ENCODE data around the gene TBCEL.
A peak's percentile ranks its signal among the peaks of the same experiment; 100 is the strongest.

The TBCEL gene

GRCh38 chr11:121067962-121068647, 44.2 kb downstream of the TBCEL start:
- Histone ChIP-seq H3K27ac (replicated peaks) (no peak overlapping the region), H3K27me3 (ENCODE audit: insufficient read depth, poor library complexity, severe bottlenecking) (no peaks in the 10 kb centered on the region), H3K4me3 (replicated peaks; ENCODE audit: insufficient read depth, low read length) (no peak overlapping the region)
- TF ChIP-seq, protein P1, sequence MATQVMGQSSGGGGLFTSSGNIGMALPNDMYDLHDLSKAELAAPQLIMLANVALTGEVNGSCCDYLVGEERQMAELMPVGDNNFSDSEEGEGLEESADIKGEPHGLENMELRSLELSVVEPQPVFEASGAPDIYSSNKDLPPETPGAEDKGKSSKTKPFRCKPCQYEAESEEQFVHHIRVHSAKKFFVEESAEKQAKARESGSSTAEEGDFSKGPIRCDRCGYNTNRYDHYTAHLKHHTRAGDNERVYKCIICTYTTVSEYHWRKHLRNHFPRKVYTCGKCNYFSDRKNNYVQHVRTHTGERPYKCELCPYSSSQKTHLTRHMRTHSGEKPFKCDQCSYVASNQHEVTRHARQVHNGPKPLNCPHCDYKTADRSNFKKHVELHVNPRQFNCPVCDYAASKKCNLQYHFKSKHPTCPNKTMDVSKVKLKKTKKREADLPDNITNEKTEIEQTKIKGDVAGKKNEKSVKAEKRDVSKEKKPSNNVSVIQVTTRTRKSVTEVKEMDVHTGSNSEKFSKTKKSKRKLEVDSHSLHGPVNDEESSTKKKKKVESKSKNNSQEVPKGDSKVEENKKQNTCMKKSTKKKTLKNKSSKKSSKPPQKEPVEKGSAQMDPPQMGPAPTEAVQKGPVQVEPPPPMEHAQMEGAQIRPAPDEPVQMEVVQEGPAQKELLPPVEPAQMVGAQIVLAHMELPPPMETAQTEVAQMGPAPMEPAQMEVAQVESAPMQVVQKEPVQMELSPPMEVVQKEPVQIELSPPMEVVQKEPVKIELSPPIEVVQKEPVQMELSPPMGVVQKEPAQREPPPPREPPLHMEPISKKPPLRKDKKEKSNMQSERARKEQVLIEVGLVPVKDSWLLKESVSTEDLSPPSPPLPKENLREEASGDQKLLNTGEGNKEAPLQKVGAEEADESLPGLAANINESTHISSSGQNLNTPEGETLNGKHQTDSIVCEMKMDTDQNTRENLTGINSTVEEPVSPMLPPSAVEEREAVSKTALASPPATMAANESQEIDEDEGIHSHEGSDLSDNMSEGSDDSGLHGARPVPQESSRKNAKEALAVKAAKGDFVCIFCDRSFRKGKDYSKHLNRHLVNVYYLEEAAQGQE (IDR thresholded peaks at IDR 0.05; ENCODE audit: insufficient replicate concordance, low read depth), result no peak
- TF ChIP-seq SPI1 (IDR thresholded peaks at IDR 0.05; ENCODE audit: borderline replicate concordance, low read depth), result no peak
- DNase-seq (ENCODE audit: low read depth in 1 of 2, low spot score in 1 of 2), result no peak

- TF ChIP-seq, protein P2, sequence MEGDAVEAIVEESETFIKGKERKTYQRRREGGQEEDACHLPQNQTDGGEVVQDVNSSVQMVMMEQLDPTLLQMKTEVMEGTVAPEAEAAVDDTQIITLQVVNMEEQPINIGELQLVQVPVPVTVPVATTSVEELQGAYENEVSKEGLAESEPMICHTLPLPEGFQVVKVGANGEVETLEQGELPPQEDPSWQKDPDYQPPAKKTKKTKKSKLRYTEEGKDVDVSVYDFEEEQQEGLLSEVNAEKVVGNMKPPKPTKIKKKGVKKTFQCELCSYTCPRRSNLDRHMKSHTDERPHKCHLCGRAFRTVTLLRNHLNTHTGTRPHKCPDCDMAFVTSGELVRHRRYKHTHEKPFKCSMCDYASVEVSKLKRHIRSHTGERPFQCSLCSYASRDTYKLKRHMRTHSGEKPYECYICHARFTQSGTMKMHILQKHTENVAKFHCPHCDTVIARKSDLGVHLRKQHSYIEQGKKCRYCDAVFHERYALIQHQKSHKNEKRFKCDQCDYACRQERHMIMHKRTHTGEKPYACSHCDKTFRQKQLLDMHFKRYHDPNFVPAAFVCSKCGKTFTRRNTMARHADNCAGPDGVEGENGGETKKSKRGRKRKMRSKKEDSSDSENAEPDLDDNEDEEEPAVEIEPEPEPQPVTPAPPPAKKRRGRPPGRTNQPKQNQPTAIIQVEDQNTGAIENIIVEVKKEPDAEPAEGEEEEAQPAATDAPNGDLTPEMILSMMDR (IDR thresholded peaks at IDR 0.05; ENCODE audit: insufficient read depth, low read length), result no peak
- TF ChIP-seq GABPA (IDR thresholded peaks at IDR 0.05; ENCODE audit: low read depth), result no peak
- DNase-seq (ENCODE audit: low read depth in 1 of 2, low spot score in 1 of 2), result no peak
- Histone ChIP-seq H3K27ac (replicated peaks) (no peak overlapping the region), H3K27me3 (ENCODE audit: insufficient read depth, poor library complexity, severe bottlenecking) (no peaks in the 10 kb centered on the region), H3K4me3 (replicated peaks; ENCODE audit: insufficient read depth, low read length) (no peak overlapping the region)
Observed at GRCh38 chr11:121068787-121069186, 44.9 kb downstream of the TBCEL start.

- Histone ChIP-seq H3K27ac (replicated peaks) (no peak overlapping the region), H3K4me3 (replicated peaks; ENCODE audit: insufficient read depth, low read length) (no peak overlapping the region), H3K27me3 (ENCODE audit: insufficient read depth, poor library complexity, severe bottlenecking) (no peaks in the 10 kb centered on the region)
- TF ChIP-seq SPI1 (IDR thresholded peaks at IDR 0.05; ENCODE audit: borderline replicate concordance, low read depth) (peak; percentile 48; the same call in 1 of the 2 replicates), POLR2AphosphoS5 (IDR thresholded peaks at IDR 0.05; ENCODE audit: low read depth) (no peak)
- TF ChIP-seq, protein P1 (IDR thresholded peaks at IDR 0.05; ENCODE audit: insufficient replicate concordance, low read depth), result no peak
- TF ChIP-seq, protein P2 (IDR thresholded peaks at IDR 0.05; ENCODE audit: insufficient read depth, low read length), result no peak
- no peak for DNase-seq (ENCODE audit: low read depth in 1 of 2, low spot score in 1 of 2)
Observed at GRCh38 chr11:121070951-121071845, 47.3 kb downstream of the TBCEL start.

DNA sequence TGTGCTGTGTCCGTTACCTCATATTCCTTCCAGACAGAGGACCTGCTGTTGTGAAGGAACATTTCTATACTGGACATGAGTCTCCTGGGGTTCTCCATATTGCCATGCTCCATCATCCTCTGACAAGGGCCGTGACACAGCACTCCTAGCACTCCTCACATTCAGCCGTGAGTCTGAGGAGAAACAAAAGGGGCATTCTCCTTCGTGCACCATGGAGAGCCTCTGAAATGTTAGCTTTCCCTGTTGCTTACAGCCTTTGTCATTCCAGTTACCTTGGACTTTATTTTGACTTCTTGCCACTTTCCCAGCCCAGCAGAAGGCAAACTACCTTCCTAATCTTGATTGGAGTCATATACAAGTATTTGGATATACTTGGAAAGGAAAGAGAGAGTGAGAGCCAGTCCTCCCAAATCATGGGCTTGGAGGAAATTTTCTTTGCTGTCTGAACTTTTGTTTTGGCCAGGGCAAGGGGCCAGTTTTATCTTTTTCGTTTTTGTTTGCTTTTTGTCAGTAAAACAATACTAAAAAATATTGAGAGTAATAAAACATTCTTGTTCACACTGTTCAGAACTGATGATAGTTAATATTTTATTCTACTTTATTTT, 48.0 kb downstream of the TBCEL start:
- Histone ChIP-seq H3K27ac (replicated peaks) (no peak overlapping the region), H3K4me3 (replicated peaks; ENCODE audit: insufficient read depth, low read length) (no peak overlapping the region)

More for the DNA sequence above, 48.0 kb downstream of the TBCEL start:
- DNase-seq (ENCODE audit: low read depth in 1 of 2, low spot score in 1 of 2), result no peak
- TF ChIP-seq, protein P1 (IDR thresholded peaks at IDR 0.05; ENCODE audit: insufficient replicate concordance, low read depth), result no peak
- TF ChIP-seq, protein P2 (IDR thresholded peaks at IDR 0.05; ENCODE audit: insufficient read depth, low read length), result no peak
- H3K27me3 ChIP-seq (ENCODE audit: insufficient read depth, poor library complexity, severe bottlenecking), result no peaks in the 10 kb centered on the region
